ENCODE measurements around the gene IFIT5. TPM values are rescaled to one million over a fixed set of nuclear protein-coding genes. Genes with fewer than 3 reads are reported as not detected.
"Not testable (repeated sequence)": the region's sequence is repeated elsewhere in the genome, so short reads cannot be mapped to it uniquely, and the experiment has no call there.

The IFIT5 gene
- total RNA-seq, 1 donor from 2014 or later: 60.7 TPM

DNA sequence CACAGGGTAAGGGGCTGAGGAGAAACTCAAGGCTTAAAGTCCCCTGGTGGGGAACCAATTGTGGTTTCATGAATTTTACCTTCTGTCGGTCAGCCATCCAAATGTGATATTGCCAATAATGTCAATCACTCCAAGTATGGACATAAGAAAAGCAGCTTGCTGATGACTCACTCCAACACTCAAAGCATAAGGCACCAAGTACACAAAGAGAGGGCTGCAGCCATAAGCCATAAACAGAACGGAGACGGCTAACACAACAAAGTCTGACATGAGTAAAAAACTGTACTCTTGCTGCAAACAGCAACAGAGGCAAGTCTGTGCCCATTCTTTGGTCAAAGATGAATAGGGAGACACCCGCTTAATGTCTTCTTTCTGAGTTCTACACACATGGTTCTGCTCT lies 24.2 kb downstream of the IFIT5 start:
- DNase-seq: no peak

DNA sequence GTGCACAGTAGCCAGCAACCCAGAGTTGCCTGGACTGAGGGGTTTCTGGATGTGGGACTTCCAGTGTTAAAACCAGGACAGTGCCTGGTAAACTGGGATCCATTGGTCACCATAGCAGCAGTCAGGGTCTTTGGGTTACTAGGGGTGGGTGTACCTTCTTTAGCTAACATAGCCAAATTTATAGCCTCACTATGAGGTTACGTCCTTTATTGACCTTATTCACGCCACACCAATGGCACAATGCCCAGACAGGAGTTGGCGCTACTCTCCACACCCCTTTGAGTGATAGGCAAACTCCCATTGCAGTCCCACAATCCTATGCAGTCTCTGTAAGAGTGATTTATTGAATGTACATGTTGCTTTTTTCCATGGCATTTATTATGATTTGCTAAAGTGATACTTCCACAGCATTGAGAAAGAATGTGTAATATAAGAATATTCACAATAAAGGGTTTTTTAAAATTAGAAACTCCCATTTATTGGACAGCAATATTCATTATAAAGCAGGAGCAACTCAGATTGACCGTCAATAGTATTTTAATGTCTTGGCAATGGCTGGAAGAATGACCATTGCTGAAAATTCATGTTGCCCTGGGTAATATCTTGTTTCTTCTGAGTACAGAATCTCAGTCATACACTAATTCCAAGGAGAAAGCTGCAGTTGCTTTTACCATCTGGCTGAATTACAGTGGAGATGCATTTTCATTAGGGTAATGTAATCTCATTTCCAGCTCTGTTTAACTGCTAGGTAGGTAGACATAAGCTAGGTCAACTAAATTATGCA lies 26.1 kb downstream of the IFIT5 start:
- DNase-seq: no peak

DNA sequence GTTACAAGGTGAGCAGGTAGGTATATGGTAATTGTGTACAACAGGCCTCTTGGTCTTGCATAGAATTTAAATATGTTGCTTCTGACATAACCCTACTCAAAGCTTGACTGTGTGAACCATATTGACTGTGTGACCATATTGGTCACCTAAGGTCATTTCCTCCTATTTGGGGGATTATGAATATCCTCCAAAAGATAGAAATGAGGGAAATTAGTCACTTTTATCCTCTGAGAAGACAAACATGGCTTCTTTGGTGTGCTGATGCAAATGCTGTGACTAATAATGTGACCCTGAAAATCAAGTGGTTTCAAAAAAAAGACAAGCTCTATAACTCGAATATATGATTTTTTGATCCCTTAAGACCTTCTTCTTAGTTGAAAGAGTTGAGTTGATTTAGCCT lies 27.9 kb downstream of the IFIT5 start:
- no peak for DNase-seq

DNA sequence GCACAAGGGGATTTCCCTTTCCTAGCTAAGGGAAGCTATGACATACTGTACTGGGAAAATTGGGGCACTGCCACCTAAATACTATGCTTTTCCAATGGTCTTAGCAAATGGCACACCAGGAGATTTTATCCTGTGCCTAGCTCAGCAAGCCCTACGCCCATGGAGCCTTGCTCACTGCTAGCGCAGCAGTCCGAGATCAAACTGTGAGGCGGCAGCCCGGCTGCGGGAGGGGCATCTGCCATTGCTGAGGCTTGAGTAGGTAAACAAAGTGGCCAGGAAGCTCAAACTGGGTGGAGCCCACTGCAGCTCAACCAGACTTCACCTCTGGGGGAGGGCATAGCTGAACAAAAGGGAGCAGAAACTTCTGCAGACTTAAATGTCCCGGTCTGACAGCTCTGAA lies 30.5 kb downstream of the IFIT5 start:
- DNase-seq: not testable (repeated sequence)

DNA sequence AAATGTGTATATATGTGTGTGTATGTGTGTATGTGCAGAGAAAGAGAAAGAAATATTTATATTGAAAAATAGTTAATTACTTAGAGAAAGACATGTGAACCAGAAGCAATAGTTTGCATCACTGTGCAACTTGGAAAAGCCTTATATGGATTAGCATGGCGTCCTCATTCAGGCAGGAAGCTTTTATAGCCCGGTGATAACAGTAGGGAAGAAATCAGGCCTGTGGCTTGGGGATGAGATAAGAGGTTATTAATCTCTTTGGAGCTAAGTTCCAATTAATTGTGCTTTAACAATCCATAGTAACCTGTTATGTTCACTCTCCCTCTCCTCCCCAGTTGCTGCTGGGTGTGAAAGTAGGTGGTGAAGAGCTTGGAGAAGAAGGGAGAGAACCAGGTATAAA lies 36.5 kb downstream of the IFIT5 start:
- DNase-seq: no peak

DNA sequence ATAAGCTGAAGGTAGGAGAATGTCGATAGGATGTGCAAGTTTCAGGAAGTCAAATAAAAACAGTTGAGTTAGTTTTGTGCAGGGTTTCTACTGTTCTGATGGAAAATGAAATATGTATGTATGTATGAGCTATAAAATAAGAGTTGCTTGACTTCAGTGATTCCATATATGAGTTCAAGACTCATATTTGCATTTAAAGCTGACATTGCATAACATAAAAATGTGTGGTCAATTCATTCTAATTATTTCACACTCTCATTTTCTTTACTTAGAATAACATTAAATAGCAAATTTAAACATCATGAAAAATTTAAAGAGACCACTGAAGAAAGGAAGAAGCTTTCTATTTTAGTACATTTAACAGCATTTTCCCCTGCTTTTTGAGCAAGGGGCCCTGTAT lies 37.8 kb downstream of the IFIT5 start:
- no peak for DNase-seq

DNA sequence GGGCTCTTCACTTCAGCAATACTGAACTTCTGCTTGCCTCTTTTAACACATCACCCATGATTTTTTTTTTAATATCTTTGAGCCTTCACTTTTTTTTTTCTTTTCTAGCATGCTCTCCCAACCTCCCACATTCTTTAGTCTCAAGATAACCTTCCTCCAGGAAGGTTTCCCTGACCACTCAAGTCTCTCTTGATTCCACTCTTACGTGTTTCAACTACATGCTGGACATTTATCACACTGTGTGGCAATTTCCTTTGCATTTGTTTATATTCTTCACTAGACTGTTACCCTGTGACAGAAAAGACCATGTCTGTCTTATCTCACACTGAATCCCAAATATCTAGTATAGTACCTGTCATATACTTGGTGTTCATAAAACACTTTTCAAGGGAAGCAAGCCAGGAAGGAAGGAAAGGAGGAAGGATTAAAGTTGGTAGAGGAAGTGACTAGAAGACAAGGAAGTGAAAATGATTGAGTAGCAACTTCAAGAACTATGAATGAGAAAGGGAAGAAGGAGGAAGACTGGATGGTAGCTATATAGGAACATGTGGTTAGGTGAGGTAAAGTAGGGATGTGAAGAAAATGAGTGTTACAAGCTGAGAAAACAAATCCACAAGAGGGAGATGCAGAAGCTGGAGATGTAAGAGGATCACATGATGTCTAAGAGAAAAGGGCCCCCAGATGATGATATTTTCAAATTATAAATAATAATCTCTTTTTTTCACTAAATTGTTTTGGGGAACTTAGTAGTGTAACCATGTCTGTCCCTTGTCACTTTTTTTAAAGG lies 40.4 kb downstream of the IFIT5 start:
- no peak for DNase-seq

DNA sequence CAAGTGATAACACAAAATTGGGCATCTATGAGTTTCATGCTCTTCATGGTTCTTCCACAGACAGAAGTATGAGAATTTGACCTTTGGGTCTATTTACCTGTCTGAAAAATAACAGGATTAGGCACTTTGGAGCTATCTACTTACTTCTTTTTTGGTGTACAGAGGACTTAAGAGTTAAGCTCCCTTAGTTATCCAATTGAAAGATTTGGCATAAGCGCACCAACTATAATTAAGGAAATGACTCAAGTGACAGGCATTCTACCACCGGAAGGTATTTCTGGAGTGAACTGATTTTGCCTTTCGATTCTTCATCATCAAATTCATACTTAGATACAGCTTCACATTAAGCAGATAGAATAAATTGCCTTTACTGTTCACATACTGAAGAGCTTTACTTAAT lies 43.9 kb downstream of the IFIT5 start:
- no peak for DNase-seq

DNA sequence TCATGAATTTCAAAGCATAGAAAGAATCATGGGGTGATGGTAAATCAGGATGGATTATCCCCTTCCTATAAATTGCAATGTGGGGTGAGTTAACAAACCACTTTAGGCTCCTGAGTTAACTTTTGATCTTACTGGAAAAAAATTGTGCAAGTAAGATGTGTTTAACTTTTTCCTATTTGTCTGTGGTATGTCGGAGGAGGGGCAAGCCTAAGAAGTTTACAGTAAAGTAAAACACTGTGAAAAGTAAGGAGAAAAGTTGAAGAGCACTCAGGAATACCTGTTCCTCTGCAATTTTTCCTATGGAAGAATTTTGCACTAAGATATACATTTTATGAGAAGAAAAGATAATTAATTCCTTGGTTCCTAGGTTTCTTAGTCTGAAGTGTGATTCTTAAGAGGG lies 44.4 kb downstream of the IFIT5 start:
- DNase-seq: no peak

DNA sequence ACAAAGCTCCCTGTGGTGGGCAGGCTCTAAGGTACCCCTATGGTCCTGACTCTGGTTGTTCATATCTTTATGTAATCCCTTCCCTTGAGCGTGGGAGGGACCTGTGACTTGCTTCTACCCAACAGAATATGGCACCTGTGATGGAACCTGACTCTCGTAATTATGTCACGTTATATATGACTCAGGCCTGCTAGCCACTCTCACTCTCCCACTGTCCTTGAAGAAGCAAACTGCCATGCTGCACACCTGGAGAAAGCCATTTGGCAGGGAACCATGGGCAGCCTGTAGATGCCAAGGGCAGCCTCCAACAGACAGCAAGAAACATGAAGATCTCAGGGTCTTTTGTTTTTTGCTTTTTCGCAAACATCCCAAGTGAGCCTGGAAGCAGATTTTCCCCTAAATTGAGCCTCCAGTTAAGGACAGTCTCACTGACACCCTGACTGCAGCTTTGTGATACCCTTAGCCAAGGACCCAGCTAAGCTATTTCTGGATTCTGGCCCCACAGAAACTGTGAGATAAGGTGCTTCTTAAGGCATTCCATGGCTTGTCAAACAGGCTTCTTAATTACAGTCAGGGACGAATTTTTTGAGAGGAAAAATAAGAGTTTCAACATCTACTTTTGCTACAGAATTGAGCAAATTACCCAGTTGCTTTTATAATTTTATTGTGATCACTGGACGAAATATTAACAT lies 49.6 kb downstream of the IFIT5 start:
- DNase-seq: no peak

DNA sequence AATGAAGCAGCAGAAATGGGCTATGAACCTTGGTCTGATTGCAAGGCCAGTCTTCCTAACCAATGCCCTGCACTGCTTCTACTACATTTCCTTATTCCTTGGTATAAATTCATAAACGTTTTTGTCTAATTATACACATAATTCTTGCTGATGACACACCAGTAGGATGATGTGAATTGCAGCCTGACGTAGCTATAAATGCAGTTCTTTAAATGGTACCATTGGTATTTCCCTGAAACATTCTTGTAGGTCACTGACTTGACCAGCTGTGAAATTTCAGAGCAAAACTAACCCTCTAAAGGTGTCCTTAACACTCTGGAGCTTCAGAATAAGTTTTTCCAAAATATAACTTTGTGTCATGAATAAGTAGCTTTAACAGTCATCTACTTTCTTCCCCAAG lies 50.8 kb downstream of the IFIT5 start:
- DNase-seq: no peak

DNA sequence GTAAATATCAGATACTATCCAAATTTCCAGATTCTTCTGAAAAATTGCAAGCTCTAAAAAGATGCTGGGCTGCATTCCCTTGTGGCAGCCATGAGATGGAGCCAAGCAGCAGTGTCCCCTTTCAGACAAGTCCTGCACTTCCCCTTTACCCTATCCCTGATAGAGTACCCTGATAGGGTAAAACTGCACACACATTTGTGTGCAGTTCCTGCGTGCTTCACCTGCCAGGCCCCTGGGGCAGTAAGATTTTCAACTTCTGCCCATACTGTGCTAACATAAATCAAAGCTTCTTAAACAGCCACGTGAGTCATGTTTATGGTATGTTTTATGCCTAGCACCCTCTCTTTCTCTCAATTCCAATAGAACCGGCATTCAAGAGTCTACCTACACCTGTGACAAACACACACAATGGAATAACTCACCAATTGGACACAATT lies 52.2 kb downstream of the IFIT5 start:
- DNase-seq: no peak

DNA sequence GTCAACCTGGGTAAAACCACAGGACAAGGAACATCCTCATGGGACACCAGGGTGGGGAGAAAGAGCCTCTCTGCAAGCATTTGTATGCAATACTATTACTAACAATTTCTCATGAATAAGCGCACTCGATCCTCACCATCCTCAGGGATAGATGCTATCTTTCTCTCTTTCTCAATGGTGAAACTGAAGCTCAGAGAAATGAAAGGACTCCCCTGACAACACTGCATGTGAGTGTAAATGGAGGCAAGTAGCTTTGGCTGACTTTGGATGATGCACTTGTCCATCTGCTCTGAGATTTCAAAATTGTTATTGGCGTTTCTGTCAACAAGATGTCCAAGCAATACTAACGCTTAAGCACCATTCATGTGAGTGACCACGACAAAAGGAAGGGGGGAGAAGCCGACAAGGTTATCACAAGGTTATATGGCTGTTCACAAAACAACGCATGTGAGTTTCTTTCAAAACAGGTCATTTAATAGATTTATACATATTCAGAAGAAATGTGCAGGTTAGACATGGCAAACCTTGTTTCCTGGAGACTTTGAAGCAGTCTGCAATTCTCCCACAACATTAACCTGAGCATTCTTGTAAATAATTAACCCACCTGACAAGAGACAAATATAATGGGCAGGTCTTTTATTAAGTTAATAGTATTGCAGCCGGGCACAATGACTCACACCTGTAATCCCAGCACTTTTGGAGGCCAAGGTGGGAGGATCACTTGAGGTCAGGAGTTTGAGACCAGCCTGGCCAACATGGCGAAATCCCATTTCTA lies 54.0 kb downstream of the IFIT5 start:
- no peak for DNase-seq

DNA sequence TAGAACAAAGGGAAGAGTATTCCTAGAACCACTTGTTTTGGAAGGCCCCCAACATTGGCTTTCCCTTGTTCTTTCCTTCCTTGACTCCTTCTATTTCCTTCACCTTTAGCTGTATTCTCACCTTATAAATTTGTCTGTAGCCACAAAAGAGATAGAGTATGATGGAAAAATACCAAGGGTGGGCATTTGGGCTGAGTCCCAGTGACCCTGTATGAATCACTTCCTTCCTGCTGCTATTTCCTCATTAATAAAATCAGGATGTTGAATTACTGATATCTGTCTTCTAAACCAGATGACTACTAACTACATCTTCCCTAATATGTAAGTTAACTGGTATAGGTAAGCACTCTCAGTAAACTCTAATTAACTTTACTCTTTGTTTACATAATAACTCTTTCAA lies 55.1 kb downstream of the IFIT5 start:
- DNase-seq: no peak

Other genes with a start within 250 kb of the IFIT5 start
- 0.78 TPM for gene CH25H, start 207.3 kb upstream of the IFIT5 start, total RNA-seq
- 39.9 TPM for gene LIPA, start 162.8 kb upstream of the IFIT5 start, total RNA-seq
- gene IFIT2, start 112.5 kb upstream of the IFIT5 start, total RNA-seq: 5.0 TPM
- 8.4 TPM for gene IFIT3, start 86.6 kb upstream of the IFIT5 start, total RNA-seq
- gene IFIT1B, start 36.5 kb upstream of the IFIT5 start, total RNA-seq: 2.0 TPM
- gene IFIT1, start 21.9 kb upstream of the IFIT5 start, total RNA-seq: 10.0 TPM
- 4.1 TPM for gene SLC16A12, start 121.0 kb downstream of the IFIT5 start, total RNA-seq
- 43.5 TPM for gene PANK1, start 230.7 kb downstream of the IFIT5 start, total RNA-seq